ENCODE results near the gene ST7.

- TF ChIP-seq CBFB (CRISPR knock-in tag; IDR thresholded peaks at IDR 0.05; ENCODE audit: low read depth) (no peak), NR3C1 (CRISPR knock-in tag; conservative IDR thresholded peaks at IDR 0.05; ENCODE audit: low read depth) (no peak), ATF2 (CRISPR knock-in tag; IDR thresholded peaks at IDR 0.05; ENCODE audit: borderline replicate concordance, low read depth) (no peak), CTCF (IDR thresholded peaks at IDR 0.05) (no peak), JUN (CRISPR knock-in tag; IDR thresholded peaks at IDR 0.05) (no peak)
These were observed 45.4 kb downstream of the ST7 start for GRCh38 chr7:116998567-116999175.

Measured in WTC11 (cell line).